ENCODE results near the gene TGFB2.

GRCh38 chr1:218377143-218377660, 32.1 kb downstream of the TGFB2 start:
- TF ChIP-seq CTCF (conservative IDR thresholded peaks at IDR 0.05; ENCODE audit: low read depth in 2 of 2) (no peak), EZH2phosphoT487 (IDR thresholded peaks at IDR 0.05; ENCODE audit: unreplicated experiment) (no peak), EZH2 (IDR thresholded peaks at IDR 0.05; ENCODE audit: low read depth, unreplicated experiment) (no peak), CREB1 (CRISPR knock-in tag; IDR thresholded peaks at IDR 0.05; ENCODE audit: low read depth) (no peak), NANOG (IDR thresholded peaks at IDR 0.05; ENCODE audit: borderline replicate concordance) (no peak), POLR2AphosphoS5 (IDR thresholded peaks at IDR 0.05; ENCODE audit: low read depth) (no peak), ZNF462 (CRISPR knock-in tag; IDR thresholded peaks at IDR 0.05) (no peak), REST (IDR thresholded peaks at IDR 0.05; ENCODE audit: unreplicated experiment) (no peak), ETS1 (IDR thresholded peaks at IDR 0.05) (no peak), ZNF331 (CRISPR knock-in tag; IDR thresholded peaks at IDR 0.05; ENCODE audit: low read depth) (no peak), JUNB (IDR thresholded peaks at IDR 0.05; ENCODE audit: unreplicated experiment) (no peak), ZNF114 (CRISPR knock-in tag; IDR thresholded peaks at IDR 0.05) (no peak)

All from GM23338 (cell line).